GM21737 (cell line): Measurements from ENCODE around the gene BTRC.

Experiments
- ATAC-seq: cut with Tn5 transposase; IDR thresholded peaks from one replicate; pipeline ENCODE4 v1.9.1; 2021; ENCODE audit warnings: mild to moderate bottlenecking, moderate library complexity; ENCODE audit not compliant: unreplicated experiment

BTRC gene

GRCh38 chr10:101513733-101514132, 159.8 kb downstream of the BTRC start:
- ATAC-seq: no peak

GRCh38 chr10:101525848-101526247, 171.9 kb downstream of the BTRC start:
- no peak for ATAC-seq

- ATAC-seq: no peak
Observed at GRCh38 chr10:101529207-101529606, 175.2 kb downstream of the BTRC start.

- no peak for ATAC-seq
Observed at GRCh38 chr10:101529725-101530553, 176.0 kb downstream of the BTRC start.

GRCh38 chr10:101535949-101536348, 182.0 kb downstream of the BTRC start:
- no peak for ATAC-seq

GRCh38 chr10:101536800-101537199, 182.8 kb downstream of the BTRC start:
- ATAC-seq: no peak

GRCh38 chr10:101538446-101538845, 184.5 kb downstream of the BTRC start:
- ATAC-seq: no peak

GRCh38 chr10:101545898-101546297, 191.9 kb downstream of the BTRC start:
- ATAC-seq: no peak

GRCh38 chr10:101550965-101551364, 197.0 kb downstream of the BTRC start:
- no peak for ATAC-seq

- no peak for ATAC-seq
Observed at GRCh38 chr10:101552442-101552841, 198.5 kb downstream of the BTRC start.

GRCh38 chr10:101557541-101557940, 203.6 kb downstream of the BTRC start:
- no peak for ATAC-seq

GRCh38 chr10:101558204-101558603, 204.2 kb downstream of the BTRC start:
- ATAC-seq: no peak

GRCh38 chr10:101558671-101559595, 205.0 kb downstream of the BTRC start:
- no peak for ATAC-seq

- no peak for ATAC-seq
Observed at GRCh38 chr10:101559596-101560297, 205.8 kb downstream of the BTRC start.

GRCh38 chr10:101560298-101561067, 206.5 kb downstream of the BTRC start:
- no peak for ATAC-seq

- ATAC-seq: no peak
Observed at GRCh38 chr10:101561068-101561915, 207.3 kb downstream of the BTRC start.

GRCh38 chr10:101562231-101562630, 208.3 kb downstream of the BTRC start:
- ATAC-seq: no peak

- no peak for ATAC-seq
Observed at GRCh38 chr10:101563007-101563406, 209.0 kb downstream of the BTRC start.

GRCh38 chr10:101563497-101564040, 209.6 kb downstream of the BTRC start:
- ATAC-seq: no peak
